NCI-H82 (cell line): ENCODE measurements around the gene GRID1.

Experiments
- DNase-seq: peaks from one replicate; lab custom pipeline; 2025; lab: John Stamatoyannopoulos, UW

GRID1 gene

GRCh38 chr10:86366033-86366901 is at the start of gene GRID1:
GRID1 (minus strand) TSS chr10:86366795.
- peak; percentile 78 for DNase-seq

- DNase-seq: no peak
Measured at GRCh38 chr10:86415583-86415982, 49.0 kb upstream of the GRID1 start.

- DNase-seq: no peak
Measured at GRCh38 chr10:86415116-86415515, 48.5 kb upstream of the GRID1 start.

- no peak for DNase-seq
Measured at GRCh38 chr10:86413046-86413728, 46.6 kb upstream of the GRID1 start.

- DNase-seq: no peak
Measured at GRCh38 chr10:86411852-86412560, 45.4 kb upstream of the GRID1 start.

- DNase-seq: no peak
Measured at GRCh38 chr10:86411281-86411841, 44.8 kb upstream of the GRID1 start.

- no peak for DNase-seq
Measured at GRCh38 chr10:86410542-86411124, 44.0 kb upstream of the GRID1 start.

GRCh38 chr10:86409183-86409582 is 42.6 kb upstream of the GRID1 start:
- no peak for DNase-seq

GRCh38 chr10:86403183-86403797 is 36.7 kb upstream of the GRID1 start:
- DNase-seq: no peak

- peak; percentile 7 for DNase-seq
Measured at GRCh38 chr10:86402283-86402941, 35.8 kb upstream of the GRID1 start.

- DNase-seq: peak; percentile 5
Measured at GRCh38 chr10:86401588-86402282, 35.1 kb upstream of the GRID1 start.

GRCh38 chr10:86400705-86401587 is 34.4 kb upstream of the GRID1 start:
- DNase-seq: peak; percentile 46

- peak; percentile 97 for DNase-seq
Measured at GRCh38 chr10:86399879-86400704, 33.5 kb upstream of the GRID1 start.

- DNase-seq: no peak
Measured at GRCh38 chr10:86399514-86399878, 32.9 kb upstream of the GRID1 start.

GRCh38 chr10:86397120-86397519 is 30.5 kb upstream of the GRID1 start:
- DNase-seq: no peak

GRCh38 chr10:86393862-86394455 is 27.4 kb upstream of the GRID1 start:
- peak; percentile 67 for DNase-seq

GRCh38 chr10:86393362-86393761 is 26.8 kb upstream of the GRID1 start:
- peak; percentile 27 for DNase-seq

GRCh38 chr10:86392723-86393094 is 26.1 kb upstream of the GRID1 start:
- no peak for DNase-seq
